IMR-90 (cell line): Measurements from ENCODE around the gene SNTG2. TPM values are rescaled to one million over a fixed set of nuclear protein-coding genes. Genes with fewer than 3 reads are reported as not detected.

Source experiments
- ATAC-seq: fragments of 200-7000 bp; cut with Tn5 transposase; 2 replicates; pipeline ENCODE4 v1.9.1; 2020; ENCODE audit warnings: low read depth, mild to moderate bottlenecking, moderate library complexity
- BruUV-seq: library from RNA; stranded (reverse); fragments of 400-500 nt; replicated peaks from 2 replicates; lab custom pipeline; 2021; lab: Mats Ljungman, UMichigan
- CTCF ChIA-PET: fragments of 300-600 bp; formaldehyde crosslinking; extraction: SDS; loops from one replicate; lab custom pipeline; 2021; ENCODE audit warnings: antibody characterized with exemption; lab: Yijun Ruan, JAX
- POLR2A ChIA-PET: fragments of 300-600 bp; sonication (Branson Sonifier 250); formaldehyde crosslinking; loops from one replicate; lab custom pipeline; 2022; ENCODE audit warnings: antibody characterized with exemption; ENCODE audit not compliant: unreplicated experiment; lab: Charles Lee
- DNase-seq: peaks from one replicate; pipeline ENCODE4 v3.0.0; 2013
- H2AFZ ChIP-seq: replicated peaks from 2 replicates; pipeline ENCODE3; 2013; ENCODE audit warnings: low read length, mild to moderate bottlenecking; ENCODE audit not compliant: poor library complexity
- H2AK5ac ChIP-seq: 2 replicates; pipeline ENCODE4 v1.6.1; 2013; ENCODE audit warnings: low read depth, low read length, inconsistent platforms
- H2AK9ac ChIP-seq: replicated peaks from 2 replicates; pipeline ENCODE3; 2013; ENCODE audit warnings: mild to moderate bottlenecking, low read depth, low read length, moderate library complexity; ENCODE audit not compliant: poor library complexity
- H2BK120ac ChIP-seq: 2 replicates; pipeline ENCODE4 v1.6.1; 2013; ENCODE audit warnings: low read depth, low read length, inconsistent platforms
- H2BK15ac ChIP-seq: 3 replicates; pipeline ENCODE4 v1.6.1; 2013; ENCODE audit warnings: low read depth, low read length, inconsistent platforms
- H2BK20ac ChIP-seq: 2 replicates; pipeline ENCODE4 v1.6.1; 2013; ENCODE audit warnings: low read depth, mild to moderate bottlenecking, inconsistent platforms, low read length, moderate library complexity
- H2BK5ac ChIP-seq: 2 replicates; pipeline ENCODE4 v1.6.1; 2013; ENCODE audit warnings: mild to moderate bottlenecking, low read depth, low read length, inconsistent platforms; ENCODE audit not compliant: poor library complexity, severe bottlenecking
- H3K14ac ChIP-seq: replicated peaks from 2 replicates; pipeline ENCODE4 v1.6.1; 2013; ENCODE audit warnings: low read depth, low read length, inconsistent platforms
- H3K18ac ChIP-seq: 2 replicates; pipeline ENCODE4 v1.6.1; 2013; ENCODE audit warnings: low read depth, low read length, control low read depth
- H3K23ac ChIP-seq: 2 replicates; pipeline ENCODE4 v1.6.1; 2013; ENCODE audit warnings: low read depth, low read length, inconsistent platforms
- H3K27ac ChIP-seq: 2 replicates; pipeline ENCODE4 v1.5.1; 2013; ENCODE audit warnings: mild to moderate bottlenecking, control low read depth, low read length; ENCODE audit not compliant: insufficient read depth
- H3K27me3 ChIP-seq: 2 replicates; pipeline ENCODE4 v1.6.1; 2013; ENCODE audit warnings: low read length; ENCODE audit not compliant: control insufficient read depth, insufficient read depth
- H3K36me3 ChIP-seq: 2 replicates; pipeline ENCODE4 v1.6.1; 2013; ENCODE audit warnings: low read length, mixed read lengths; ENCODE audit not compliant: control insufficient read depth, insufficient read depth
- H3K4ac ChIP-seq: 2 replicates; pipeline ENCODE4 v1.6.1; 2013; ENCODE audit warnings: low read depth, low read length, inconsistent platforms
- H3K4me1 ChIP-seq: 2 replicates; pipeline ENCODE4 v1.6.1; 2013; ENCODE audit warnings: low read length, mixed read lengths; ENCODE audit not compliant: control insufficient read depth, insufficient read depth
- H3K4me2 ChIP-seq: 2 replicates; pipeline ENCODE4 v1.6.1; 2013; ENCODE audit warnings: low read depth, mild to moderate bottlenecking, control low read depth, low read length, moderate library complexity
- H3K4me3 ChIP-seq: 2 replicates; pipeline ENCODE4 v1.5.1; 2013; ENCODE audit warnings: low read depth, mild to moderate bottlenecking, control low read depth, low read length, moderate library complexity; ENCODE audit not compliant: insufficient read depth
- H3K56ac ChIP-seq: 2 replicates; pipeline ENCODE4 v1.6.1; 2013; ENCODE audit warnings: low read length, inconsistent platforms; ENCODE audit not compliant: insufficient read depth; ENCODE audit errors: extremely low read depth
- H3K79me1 ChIP-seq, 2 experiments: 2 replicates each; pipeline ENCODE4 v1.6.1; 2013; ENCODE audit warnings: low read length in 2 of 2, inconsistent platforms in 1 of 2, low read depth in 1 of 2
- H3K9ac ChIP-seq: 2 replicates; pipeline ENCODE4 v1.6.1; 2013; ENCODE audit warnings: low read depth, low read length, control low read depth
- H3K9me1 ChIP-seq: 2 replicates; pipeline ENCODE4 v1.6.1; 2013; ENCODE audit warnings: low read length, inconsistent platforms; ENCODE audit not compliant: insufficient read depth
- H3K9me3 ChIP-seq: 2 replicates; pipeline ENCODE4 v1.6.1; 2013; ENCODE audit warnings: low read length; ENCODE audit not compliant: control insufficient read depth, insufficient read depth
- H4K20me1 ChIP-seq: 2 replicates; pipeline ENCODE4 v1.6.1; 2013; ENCODE audit warnings: low read length, inconsistent platforms; ENCODE audit not compliant: insufficient read depth
- H4K5ac ChIP-seq: 2 replicates; pipeline ENCODE4 v1.6.1; 2013; ENCODE audit warnings: mild to moderate bottlenecking, low read depth, low read length, control low read depth
- H4K8ac ChIP-seq, 2 experiments: 2 replicates each; pipeline ENCODE4 v1.6.1; 2013; ENCODE audit warnings: low read depth in 2 of 2, low read length in 2 of 2, control low read depth in 1 of 2, inconsistent platforms in 1 of 2
- H4K91ac ChIP-seq: 2 replicates; pipeline ENCODE4 v1.6.1; 2013; ENCODE audit warnings: low read depth, low read length, inconsistent platforms; ENCODE audit not compliant: insufficient read depth
- BHLHE40 ChIP-seq: fragments of 150-350 bp; IDR thresholded peaks from 2 replicates; pipeline ENCODE4 v1.6.1; 2016; ENCODE audit warnings: mild to moderate bottlenecking, low read depth, low read length
- CEBPB ChIP-seq: IDR thresholded peaks from 2 replicates; pipeline ENCODE4 v1.6.1; 2012; ENCODE audit warnings: low read depth, low read length, improper control_type of control experiment
- CHD1 ChIP-seq: IDR thresholded peaks from 2 replicates; pipeline ENCODE4 v1.6.1; 2012; ENCODE audit warnings: low read depth, low read length, improper control_type of control experiment
- MAFK ChIP-seq: IDR thresholded peaks from 2 replicates; pipeline ENCODE4 v1.6.1; 2012; ENCODE audit warnings: low read depth, low read length, improper control_type of control experiment
- MAZ ChIP-seq: IDR thresholded peaks from 2 replicates; pipeline ENCODE4 v1.6.1; 2012; ENCODE audit warnings: low read depth, mild to moderate bottlenecking, low read length, improper control_type of control experiment, moderate library complexity, borderline replicate concordance
- MXI1 ChIP-seq: IDR thresholded peaks from 2 replicates; pipeline ENCODE4 v1.6.1; 2012; ENCODE audit warnings: low read depth, mild to moderate bottlenecking, low read length, moderate library complexity, borderline replicate concordance
- NFE2L2 ChIP-seq: fragments of 150-350 bp; IDR thresholded peaks from 2 replicates; pipeline ENCODE4 v1.6.1; 2016; ENCODE audit warnings: low read depth, mild to moderate bottlenecking, low read length
- POLR2A ChIP-seq: IDR thresholded peaks from 2 replicates; pipeline ENCODE4 v1.6.1; 2012; ENCODE audit warnings: mild to moderate bottlenecking, low read depth, low read length
- RAD21 ChIP-seq: IDR thresholded peaks from 2 replicates; pipeline ENCODE4 v1.6.1; 2012; ENCODE audit warnings: low read length, improper control_type of control experiment
- RCOR1 ChIP-seq: IDR thresholded peaks from 2 replicates; pipeline ENCODE4 v1.6.1; 2012; ENCODE audit warnings: mild to moderate bottlenecking, low read length, improper control_type of control experiment; ENCODE audit not compliant: insufficient replicate concordance
- SMC3 ChIP-seq: fragments of 150-350 bp; IDR thresholded peaks from 2 replicates; pipeline ENCODE4 v1.6.1; 2016; ENCODE audit warnings: low read depth, mild to moderate bottlenecking, antibody characterized with exemption, low read length, moderate library complexity
- whole genome bisulfite sequencing, 2 experiments: methylation state at CpG; one replicate each; pipeline versions ENCODE4 v1.1.5 to v1.1.7; 2013; ENCODE audit warnings: missing lambda C conversion rate in 2 of 2; ENCODE audit not compliant: insufficient read length in 1 of 2; ENCODE audit errors: extremely low coverage in 2 of 2; 5-methylcytosine and 5-hydroxymethylcytosine counted together
- dilution Hi-C: fragments of 300-500 bp; cut with HindIII; formaldehyde crosslinking; loops from one replicate; pipeline ENCODE4 v1.14.3; 2018; ENCODE audit warnings: low sequenced_read_pairs; ENCODE audit not compliant: unreplicated experiment
- in situ Hi-C: fragments of 300-500 bp; cut with MboI; formaldehyde crosslinking; loops from 3 replicates; pipeline ENCODE4 v1.14.3; 2019; ENCODE audit warnings: low sequenced_read_pairs, inconsistent platforms, mixed read lengths
- intact Hi-C: fragments of 100-400 bp; cut with micrococcal nuclease; formaldehyde crosslinking; loops from 2 replicates; pipeline ENCODE4 v1.10.0; 2022
- polyA plus RNA-seq, 3 experiments: library from polyadenylated mRNA; depleted of rRNA; stranded (reverse); fragments of >200 nt; gene quantifications; 2 replicates each; pipeline ENCODE4 v1.2.3, GENCODE V29; 2012; ENCODE audit warnings: low replicate concordance in 1 of 3
- total RNA-seq: library from RNA; depleted of rRNA; stranded (reverse); fragments of >200 nt; gene quantifications from 2 replicates; pipeline ENCODE4 v1.2.3, GENCODE V29; 2012
- TF ChIP-seq, protein P1 (sequence below): fragments of 150-350 bp; IDR thresholded peaks from 2 replicates; pipeline ENCODE4 v1.6.1; 2016; ENCODE audit warnings: low read depth, mild to moderate bottlenecking, low read length, moderate library complexity, borderline replicate concordance
- TF ChIP-seq, protein P2 (sequence below): fragments of 150-350 bp; IDR thresholded peaks from 2 replicates; pipeline ENCODE4 v1.6.1; 2017; ENCODE audit warnings: mild to moderate bottlenecking, antibody characterized with exemption, low read length, low read depth
- TF ChIP-seq, protein P3 (sequence below): conservative IDR thresholded peaks from 2 replicates; pipeline ENCODE4 v1.5.1; 2012; ENCODE audit warnings: mild to moderate bottlenecking, low read depth, low read length, improper control_type of control experiment

Gene SNTG2
- total and polyA plus RNA-seq, 2 of the 4 experiments (the other 2 are of a cell fraction) = under 0.01 to 0.17 TPM

DNA sequence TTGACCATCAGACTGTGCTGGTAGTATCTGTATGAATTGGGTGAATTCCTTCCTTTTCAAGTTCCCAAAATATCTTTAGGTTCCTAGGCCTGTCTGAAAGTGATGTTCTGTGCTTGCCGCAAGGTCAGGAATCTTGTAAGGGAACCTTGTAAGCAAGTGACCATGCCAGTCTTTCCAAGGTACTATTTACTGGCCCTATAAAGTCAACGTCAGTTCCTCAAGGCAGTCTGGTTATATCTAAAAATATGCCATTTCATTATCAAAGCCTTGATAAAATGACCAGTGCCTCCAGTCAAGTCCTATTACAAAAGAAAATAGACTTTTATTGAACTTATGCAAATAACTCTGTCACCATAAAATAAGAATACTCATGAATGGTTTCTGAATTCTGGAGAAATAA, 374.2 kb downstream of the SNTG2 start:
- Histone ChIP-seq H3K27ac (no peak overlapping the region), H4K91ac (no peak overlapping the region), H3K9me1 (no peaks in the 10 kb centered on the region), H4K20me1 (no peaks in the 10 kb centered on the region), H3K56ac (no peak overlapping the region), H3K4me2 (no peak overlapping the region), H4K5ac (no peak overlapping the region), H3K9ac (no peak overlapping the region), H3K4ac (no peak overlapping the region), H2BK15ac (no peak overlapping the region), H3K4me3 (no peak overlapping the region), H3K4me1 (no peaks in the 10 kb centered on the region), H3K18ac (no peak overlapping the region), H2AFZ (no peak overlapping the region), H2AK9ac (no peak overlapping the region), H2BK5ac (no peak overlapping the region), H2AK5ac (no peak overlapping the region), H2BK120ac (no peak overlapping the region), H3K9me3 (peaks cover 2% of the 10 kb centered on the region; the same call in 1 of the 2 replicates), H3K79me1 (no peaks in the 10 kb centered on the region), H3K27me3 (no peaks in the 10 kb centered on the region), H3K14ac (no peak overlapping the region), H4K8ac (no peak overlapping the region), H3K23ac (no peak overlapping the region), H2BK20ac (no peak overlapping the region), H3K36me3 (no peaks in the 10 kb centered on the region)
- dilution Hi-C loops = no loop called here
- DNase-seq (no peak), ATAC-seq (no peak)
- TF ChIP-seq RCOR1 = no peak
- no peak for TF ChIP-seq MAFK
- no peak for TF ChIP-seq SMC3
- TF ChIP-seq NFE2L2 = no peak
- no peak for TF ChIP-seq RAD21
- no peak for TF ChIP-seq CEBPB
- TF ChIP-seq, protein P1, sequence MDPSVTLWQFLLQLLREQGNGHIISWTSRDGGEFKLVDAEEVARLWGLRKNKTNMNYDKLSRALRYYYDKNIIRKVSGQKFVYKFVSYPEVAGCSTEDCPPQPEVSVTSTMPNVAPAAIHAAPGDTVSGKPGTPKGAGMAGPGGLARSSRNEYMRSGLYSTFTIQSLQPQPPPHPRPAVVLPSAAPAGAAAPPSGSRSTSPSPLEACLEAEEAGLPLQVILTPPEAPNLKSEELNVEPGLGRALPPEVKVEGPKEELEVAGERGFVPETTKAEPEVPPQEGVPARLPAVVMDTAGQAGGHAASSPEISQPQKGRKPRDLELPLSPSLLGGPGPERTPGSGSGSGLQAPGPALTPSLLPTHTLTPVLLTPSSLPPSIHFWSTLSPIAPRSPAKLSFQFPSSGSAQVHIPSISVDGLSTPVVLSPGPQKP = no peak
- TF ChIP-seq POLR2A = no peak
- TF ChIP-seq, protein P2, sequence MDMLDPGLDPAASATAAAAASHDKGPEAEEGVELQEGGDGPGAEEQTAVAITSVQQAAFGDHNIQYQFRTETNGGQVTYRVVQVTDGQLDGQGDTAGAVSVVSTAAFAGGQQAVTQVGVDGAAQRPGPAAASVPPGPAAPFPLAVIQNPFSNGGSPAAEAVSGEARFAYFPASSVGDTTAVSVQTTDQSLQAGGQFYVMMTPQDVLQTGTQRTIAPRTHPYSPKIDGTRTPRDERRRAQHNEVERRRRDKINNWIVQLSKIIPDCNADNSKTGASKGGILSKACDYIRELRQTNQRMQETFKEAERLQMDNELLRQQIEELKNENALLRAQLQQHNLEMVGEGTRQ = no peak
- no peak for TF ChIP-seq CHD1
- TF ChIP-seq BHLHE40 = no peak
- no peak for TF ChIP-seq MXI1
- TF ChIP-seq, protein P3, sequence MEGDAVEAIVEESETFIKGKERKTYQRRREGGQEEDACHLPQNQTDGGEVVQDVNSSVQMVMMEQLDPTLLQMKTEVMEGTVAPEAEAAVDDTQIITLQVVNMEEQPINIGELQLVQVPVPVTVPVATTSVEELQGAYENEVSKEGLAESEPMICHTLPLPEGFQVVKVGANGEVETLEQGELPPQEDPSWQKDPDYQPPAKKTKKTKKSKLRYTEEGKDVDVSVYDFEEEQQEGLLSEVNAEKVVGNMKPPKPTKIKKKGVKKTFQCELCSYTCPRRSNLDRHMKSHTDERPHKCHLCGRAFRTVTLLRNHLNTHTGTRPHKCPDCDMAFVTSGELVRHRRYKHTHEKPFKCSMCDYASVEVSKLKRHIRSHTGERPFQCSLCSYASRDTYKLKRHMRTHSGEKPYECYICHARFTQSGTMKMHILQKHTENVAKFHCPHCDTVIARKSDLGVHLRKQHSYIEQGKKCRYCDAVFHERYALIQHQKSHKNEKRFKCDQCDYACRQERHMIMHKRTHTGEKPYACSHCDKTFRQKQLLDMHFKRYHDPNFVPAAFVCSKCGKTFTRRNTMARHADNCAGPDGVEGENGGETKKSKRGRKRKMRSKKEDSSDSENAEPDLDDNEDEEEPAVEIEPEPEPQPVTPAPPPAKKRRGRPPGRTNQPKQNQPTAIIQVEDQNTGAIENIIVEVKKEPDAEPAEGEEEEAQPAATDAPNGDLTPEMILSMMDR = no peak
- no peak for TF ChIP-seq MAZ
- intact Hi-C loops = no loop called here
- in situ Hi-C loops = no loop called here
- no TSS peak for BruUV-seq
- WGBS, 2 experiments = no CpG with 5 or more reads among the region's 2 CpGs
- CTCF ChIA-PET = no interaction called here
- POLR2A ChIA-PET = no interaction called here
